IMR-90 (cell line): ENCODE measurements around the gene TAF1D. TPM values are rescaled to one million over a fixed set of nuclear protein-coding genes. Genes with fewer than 3 reads are reported as not detected.
A peak's percentile ranks its signal among the peaks of the same experiment; 100 is the strongest.

ENCODE experiments used
- ATAC-seq: fragments of 200-7000 bp; cut with Tn5 transposase; 2 replicates; pipeline ENCODE4 v1.9.1; 2020; ENCODE audit warnings: low read depth, mild to moderate bottlenecking, moderate library complexity
- BruUV-seq: library from RNA; stranded (reverse); fragments of 400-500 nt; replicated peaks from 2 replicates; lab custom pipeline; 2021; lab: Mats Ljungman, UMichigan
- CTCF ChIA-PET: fragments of 300-600 bp; formaldehyde crosslinking; extraction: SDS; loops from one replicate; lab custom pipeline; 2021; ENCODE audit warnings: antibody characterized with exemption; lab: Yijun Ruan, JAX
- POLR2A ChIA-PET: fragments of 300-600 bp; sonication (Branson Sonifier 250); formaldehyde crosslinking; loops from one replicate; lab custom pipeline; 2022; ENCODE audit warnings: antibody characterized with exemption; ENCODE audit not compliant: unreplicated experiment; lab: Charles Lee
- DNase-seq: peaks from one replicate; pipeline ENCODE4 v3.0.0; 2013
- H2AFZ ChIP-seq: replicated peaks from 2 replicates; pipeline ENCODE3; 2013; ENCODE audit warnings: low read length, mild to moderate bottlenecking; ENCODE audit not compliant: poor library complexity
- H2AK5ac ChIP-seq: 2 replicates; pipeline ENCODE4 v1.6.1; 2013; ENCODE audit warnings: low read depth, low read length, inconsistent platforms
- H2AK9ac ChIP-seq: replicated peaks from 2 replicates; pipeline ENCODE3; 2013; ENCODE audit warnings: mild to moderate bottlenecking, low read depth, low read length, moderate library complexity; ENCODE audit not compliant: poor library complexity
- H2BK120ac ChIP-seq: 2 replicates; pipeline ENCODE4 v1.6.1; 2013; ENCODE audit warnings: low read depth, low read length, inconsistent platforms
- H2BK15ac ChIP-seq: 3 replicates; pipeline ENCODE4 v1.6.1; 2013; ENCODE audit warnings: low read depth, low read length, inconsistent platforms
- H2BK20ac ChIP-seq: 2 replicates; pipeline ENCODE4 v1.6.1; 2013; ENCODE audit warnings: low read depth, mild to moderate bottlenecking, inconsistent platforms, low read length, moderate library complexity
- H2BK5ac ChIP-seq: 2 replicates; pipeline ENCODE4 v1.6.1; 2013; ENCODE audit warnings: mild to moderate bottlenecking, low read depth, low read length, inconsistent platforms; ENCODE audit not compliant: poor library complexity, severe bottlenecking
- H3K14ac ChIP-seq: replicated peaks from 2 replicates; pipeline ENCODE4 v1.6.1; 2013; ENCODE audit warnings: low read depth, low read length, inconsistent platforms
- H3K18ac ChIP-seq: 2 replicates; pipeline ENCODE4 v1.6.1; 2013; ENCODE audit warnings: low read depth, low read length, control low read depth
- H3K23ac ChIP-seq: 2 replicates; pipeline ENCODE4 v1.6.1; 2013; ENCODE audit warnings: low read depth, low read length, inconsistent platforms
- H3K27ac ChIP-seq: 2 replicates; pipeline ENCODE4 v1.5.1; 2013; ENCODE audit warnings: mild to moderate bottlenecking, control low read depth, low read length; ENCODE audit not compliant: insufficient read depth
- H3K27me3 ChIP-seq: 2 replicates; pipeline ENCODE4 v1.6.1; 2013; ENCODE audit warnings: low read length; ENCODE audit not compliant: control insufficient read depth, insufficient read depth
- H3K36me3 ChIP-seq: 2 replicates; pipeline ENCODE4 v1.6.1; 2013; ENCODE audit warnings: low read length, mixed read lengths; ENCODE audit not compliant: control insufficient read depth, insufficient read depth
- H3K4ac ChIP-seq: 2 replicates; pipeline ENCODE4 v1.6.1; 2013; ENCODE audit warnings: low read depth, low read length, inconsistent platforms
- H3K4me1 ChIP-seq: 2 replicates; pipeline ENCODE4 v1.6.1; 2013; ENCODE audit warnings: low read length, mixed read lengths; ENCODE audit not compliant: control insufficient read depth, insufficient read depth
- H3K4me2 ChIP-seq: 2 replicates; pipeline ENCODE4 v1.6.1; 2013; ENCODE audit warnings: low read depth, mild to moderate bottlenecking, control low read depth, low read length, moderate library complexity
- H3K4me3 ChIP-seq: 2 replicates; pipeline ENCODE4 v1.5.1; 2013; ENCODE audit warnings: low read depth, mild to moderate bottlenecking, control low read depth, low read length, moderate library complexity; ENCODE audit not compliant: insufficient read depth
- H3K56ac ChIP-seq: 2 replicates; pipeline ENCODE4 v1.6.1; 2013; ENCODE audit warnings: low read length, inconsistent platforms; ENCODE audit not compliant: insufficient read depth; ENCODE audit errors: extremely low read depth
- H3K79me1 ChIP-seq, 2 experiments: 2 replicates each; pipeline ENCODE4 v1.6.1; 2013; ENCODE audit warnings: low read length in 2 of 2, inconsistent platforms in 1 of 2, low read depth in 1 of 2
- H3K9ac ChIP-seq: 2 replicates; pipeline ENCODE4 v1.6.1; 2013; ENCODE audit warnings: low read depth, low read length, control low read depth
- H3K9me1 ChIP-seq: 2 replicates; pipeline ENCODE4 v1.6.1; 2013; ENCODE audit warnings: low read length, inconsistent platforms; ENCODE audit not compliant: insufficient read depth
- H3K9me3 ChIP-seq: 2 replicates; pipeline ENCODE4 v1.6.1; 2013; ENCODE audit warnings: low read length; ENCODE audit not compliant: control insufficient read depth, insufficient read depth
- H4K20me1 ChIP-seq: 2 replicates; pipeline ENCODE4 v1.6.1; 2013; ENCODE audit warnings: low read length, inconsistent platforms; ENCODE audit not compliant: insufficient read depth
- H4K5ac ChIP-seq: 2 replicates; pipeline ENCODE4 v1.6.1; 2013; ENCODE audit warnings: mild to moderate bottlenecking, low read depth, low read length, control low read depth
- H4K8ac ChIP-seq, 2 experiments: 2 replicates each; pipeline ENCODE4 v1.6.1; 2013; ENCODE audit warnings: low read depth in 2 of 2, low read length in 2 of 2, control low read depth in 1 of 2, inconsistent platforms in 1 of 2
- H4K91ac ChIP-seq: 2 replicates; pipeline ENCODE4 v1.6.1; 2013; ENCODE audit warnings: low read depth, low read length, inconsistent platforms; ENCODE audit not compliant: insufficient read depth
- CEBPB ChIP-seq: IDR thresholded peaks from 2 replicates; pipeline ENCODE4 v1.6.1; 2012; ENCODE audit warnings: low read depth, low read length, improper control_type of control experiment
- FOS ChIP-seq: fragments of 150-350 bp; IDR thresholded peaks from 2 replicates; pipeline ENCODE4 v1.6.1; 2016; ENCODE audit warnings: low read depth, low read length
- MAZ ChIP-seq: IDR thresholded peaks from 2 replicates; pipeline ENCODE4 v1.6.1; 2012; ENCODE audit warnings: low read depth, mild to moderate bottlenecking, low read length, improper control_type of control experiment, moderate library complexity, borderline replicate concordance
- NFE2L2 ChIP-seq: fragments of 150-350 bp; IDR thresholded peaks from 2 replicates; pipeline ENCODE4 v1.6.1; 2016; ENCODE audit warnings: low read depth, mild to moderate bottlenecking, low read length
- RAD21 ChIP-seq: IDR thresholded peaks from 2 replicates; pipeline ENCODE4 v1.6.1; 2012; ENCODE audit warnings: low read length, improper control_type of control experiment
- USF2 ChIP-seq: fragments of 150-350 bp; IDR thresholded peaks from 2 replicates; pipeline ENCODE4 v1.6.1; 2017; ENCODE audit warnings: mild to moderate bottlenecking, antibody characterized with exemption, low read length, low read depth
- WGBS, 2 experiments: methylation state at CpG; one replicate each; pipeline versions ENCODE4 v1.1.5 to v1.1.7; 2013; ENCODE audit warnings: missing lambda C conversion rate in 2 of 2; ENCODE audit not compliant: insufficient read length in 1 of 2; ENCODE audit errors: extremely low coverage in 2 of 2; 5-methylcytosine and 5-hydroxymethylcytosine counted together
- dilution Hi-C: fragments of 300-500 bp; cut with HindIII; formaldehyde crosslinking; loops from one replicate; pipeline ENCODE4 v1.14.3; 2018; ENCODE audit warnings: low sequenced_read_pairs; ENCODE audit not compliant: unreplicated experiment
- in situ Hi-C: fragments of 300-500 bp; cut with MboI; formaldehyde crosslinking; loops from 3 replicates; pipeline ENCODE4 v1.14.3; 2019; ENCODE audit warnings: low sequenced_read_pairs, inconsistent platforms, mixed read lengths
- intact Hi-C: fragments of 100-400 bp; cut with micrococcal nuclease; formaldehyde crosslinking; loops from 2 replicates; pipeline ENCODE4 v1.10.0; 2022
- polyA plus RNA-seq, 3 experiments: library from polyadenylated mRNA; depleted of rRNA; stranded (reverse); fragments of >200 nt; gene quantifications; 2 replicates each; pipeline ENCODE4 v1.2.3, GENCODE V29; 2012; ENCODE audit warnings: low replicate concordance in 1 of 3
- total RNA-seq: library from RNA; depleted of rRNA; stranded (reverse); fragments of >200 nt; gene quantifications from 2 replicates; pipeline ENCODE4 v1.2.3, GENCODE V29; 2012

The TAF1D gene
- total and polyA plus RNA-seq, 2 of the 4 experiments (the other 2 are of a cell fraction), result 56.8 to 133 TPM

- Histone ChIP-seq H2AFZ (peak overlapping the region; percentile 43), H3K4me2 (0 out of 2 replicates have a peak overlapping the region, but pooled peaks have one; percentile 6)
- CTCF ChIA-PET, result no interaction called here
Measured at GRCh38 chr11:93744669-93745004, 3.3 kb upstream of the TAF1D start.

More at GRCh38 chr11:93744669-93745004, 3.3 kb upstream of the TAF1D start:
- Histone ChIP-seq H3K9me1 (0 out of 2 replicates have a peak, but pooled peaks cover 2% of the 10 kb centered on the region), H2BK120ac (no peak overlapping the region), H3K4me3 (no peak overlapping the region), H3K4me1 (no peaks in the 10 kb centered on the region), H3K14ac (no peak overlapping the region), H2BK20ac (no peak overlapping the region), H3K18ac (no peak overlapping the region), H3K9ac (no peak overlapping the region), H3K79me1 (peaks cover 7 to 30% of the 10 kb centered on the region in 2 experiments), H3K27ac (no peak overlapping the region), H3K27me3 (no peaks in the 10 kb centered on the region), H2AK5ac (no peak overlapping the region), H4K8ac (no peak overlapping the region), H4K20me1 (peaks cover 7% of the 10 kb centered on the region), H3K9me3 (no peaks in the 10 kb centered on the region), H2AK9ac (no peak overlapping the region), H4K5ac (no peak overlapping the region), H2BK5ac (no peak overlapping the region), H3K36me3 (peaks cover 16% of the 10 kb centered on the region), H3K23ac (no peak overlapping the region), H3K56ac (no peak overlapping the region), H4K91ac (no peak overlapping the region), H3K4ac (no peak overlapping the region), H2BK15ac (no peak overlapping the region)
- TF ChIP-seq RAD21 (no peak), CEBPB (no peak), MAZ (no peak), FOS (no peak), USF2 (no peak), NFE2L2 (no peak)
- no TSS peak for BruUV-seq
- intact Hi-C loops (no loop called here), dilution Hi-C loops (no loop called here), in situ Hi-C loops (no loop called here)
- no peak for ATAC-seq
- no CpG with 5 or more reads among the region's 7 CpGs for WGBS, 2 experiments
- POLR2A ChIA-PET, result no interaction called here
- no peak for DNase-seq
